Measurements from ENCODE around the gene SLC1A1.

SLC1A1 gene

GRCh38 chr9:4615251-4615650 lies 125.0 kb downstream of the SLC1A1 start:
- TF ChIP-seq TEAD4 (IDR thresholded peaks at IDR 0.05): no peak
- no peak for TF ChIP-seq ZBTB7A (IDR thresholded peaks at IDR 0.05; ENCODE audit: low read depth)
- TF ChIP-seq EP300 (IDR thresholded peaks at IDR 0.05; ENCODE audit: borderline replicate concordance): no peak
- TF ChIP-seq TCF12 (IDR thresholded peaks at IDR 0.05; ENCODE audit: low read depth): no peak
- TF ChIP-seq CREB1 (IDR thresholded peaks at IDR 0.05; ENCODE audit: low read depth): no peak
- no peak for TF ChIP-seq USF1 (IDR thresholded peaks at IDR 0.05)
- TF ChIP-seq NFIC (IDR thresholded peaks at IDR 0.05): no peak
- no peak for TF ChIP-seq RAD21 (IDR thresholded peaks at IDR 0.05; ENCODE audit: low read depth)
- no peak for TF ChIP-seq YY1 (IDR thresholded peaks at IDR 0.05; ENCODE audit: low read depth)
- TF ChIP-seq FOXM1 (IDR thresholded peaks at IDR 0.05; ENCODE audit: borderline replicate concordance, low read depth): no peak
- no peak for TF ChIP-seq MAX (IDR thresholded peaks at IDR 0.05)
- no peak for TF ChIP-seq TAF1 (IDR thresholded peaks at IDR 0.05; ENCODE audit: low read depth)
- TF ChIP-seq REST (IDR thresholded peaks at IDR 0.05; ENCODE audit: low read depth): no peak
- TF ChIP-seq EGR1 (IDR thresholded peaks at IDR 0.05): no peak
- no peak for TF ChIP-seq CEBPB (IDR thresholded peaks at IDR 0.05)

- TF ChIP-seq REST (IDR thresholded peaks at IDR 0.05; ENCODE audit: low read depth) (no peak), EGR1 (IDR thresholded peaks at IDR 0.05) (no peak), CEBPB (IDR thresholded peaks at IDR 0.05) (no peak), CREB1 (IDR thresholded peaks at IDR 0.05; ENCODE audit: low read depth) (no peak), TAF1 (IDR thresholded peaks at IDR 0.05; ENCODE audit: low read depth) (no peak)
Observed at GRCh38 chr9:4615778-4616177, 125.5 kb downstream of the SLC1A1 start.

- TF ChIP-seq TCF12 (IDR thresholded peaks at IDR 0.05; ENCODE audit: low read depth) (no peak), TAF1 (IDR thresholded peaks at IDR 0.05; ENCODE audit: low read depth) (no peak), EP300 (IDR thresholded peaks at IDR 0.05; ENCODE audit: borderline replicate concordance) (no peak), RAD21 (IDR thresholded peaks at IDR 0.05; ENCODE audit: low read depth) (no peak), ZBTB7A (IDR thresholded peaks at IDR 0.05; ENCODE audit: low read depth) (no peak), TEAD4 (IDR thresholded peaks at IDR 0.05) (no peak), CREB1 (IDR thresholded peaks at IDR 0.05; ENCODE audit: low read depth) (no peak), FOXM1 (IDR thresholded peaks at IDR 0.05; ENCODE audit: borderline replicate concordance, low read depth) (no peak), USF1 (IDR thresholded peaks at IDR 0.05) (no peak), NFIC (IDR thresholded peaks at IDR 0.05) (no peak), EGR1 (IDR thresholded peaks at IDR 0.05) (no peak), CEBPB (IDR thresholded peaks at IDR 0.05) (no peak), YY1 (IDR thresholded peaks at IDR 0.05; ENCODE audit: low read depth) (no peak), MAX (IDR thresholded peaks at IDR 0.05) (no peak)
Observed at GRCh38 chr9:4617752-4618151, 127.5 kb downstream of the SLC1A1 start.

- TF ChIP-seq TEAD4 (IDR thresholded peaks at IDR 0.05): no peak
- no peak for TF ChIP-seq ZBTB7A (IDR thresholded peaks at IDR 0.05; ENCODE audit: low read depth)
- TF ChIP-seq REST (IDR thresholded peaks at IDR 0.05; ENCODE audit: low read depth): no peak
- TF ChIP-seq CEBPB (IDR thresholded peaks at IDR 0.05): no peak
- TF ChIP-seq CREB1 (IDR thresholded peaks at IDR 0.05; ENCODE audit: low read depth): no peak
- no peak for TF ChIP-seq EP300 (IDR thresholded peaks at IDR 0.05; ENCODE audit: borderline replicate concordance)
Observed at GRCh38 chr9:4618700-4619099, 128.4 kb downstream of the SLC1A1 start.

Data from Ishikawa (cell line).